Mucosa of rectum (tissue), 2 donors: Measurements from ENCODE around the gene MAPK8.
A peak's percentile ranks its signal among the peaks of the same experiment; 100 is the strongest.

Source experiments
- H3K27ac ChIP-seq, 2 donors: one replicate each; pipeline ENCODE4 v1.7.0; 2013; ENCODE audit warnings: inconsistent platforms in 2 of 2, low read depth in 2 of 2, low read length in 2 of 2
- H3K27me3 ChIP-seq, 2 donors: one replicate each; pipeline ENCODE4 v1.7.0; 2013; ENCODE audit warnings: low read length in 2 of 2; ENCODE audit not compliant: control insufficient read depth in 2 of 2, insufficient read depth in 2 of 2
- H3K36me3 ChIP-seq, 2 donors: one replicate each; pipeline ENCODE4 v1.7.0; 2013; ENCODE audit warnings: low read length in 2 of 2; ENCODE audit not compliant: control insufficient read depth in 2 of 2, insufficient read depth in 2 of 2
- H3K4me1 ChIP-seq, 2 donors: one replicate each; pipeline ENCODE4 v1.7.0; 2013; ENCODE audit warnings: low read length in 2 of 2, mild to moderate bottlenecking in 1 of 2; ENCODE audit not compliant: control insufficient read depth in 2 of 2, insufficient read depth in 2 of 2
- H3K4me3 ChIP-seq, 2 donors: one replicate each; pipeline ENCODE4 v1.7.0; 2013; ENCODE audit warnings: low read length in 2 of 2
- H3K9ac ChIP-seq, 2 donors: one replicate each; pipeline ENCODE4 v1.7.0; 2013; ENCODE audit warnings: low read length in 2 of 2, low read depth in 1 of 2, mild to moderate bottlenecking in 1 of 2
- H3K9me3 ChIP-seq, 2 donors: one replicate each; pipeline ENCODE4 v1.7.0; 2013; ENCODE audit warnings: low read length in 2 of 2; ENCODE audit not compliant: control insufficient read depth in 2 of 2
- donor health status: healthy.
- donor health status: Normal muscosa, but diverticular disease.

The MAPK8 gene

DNA sequence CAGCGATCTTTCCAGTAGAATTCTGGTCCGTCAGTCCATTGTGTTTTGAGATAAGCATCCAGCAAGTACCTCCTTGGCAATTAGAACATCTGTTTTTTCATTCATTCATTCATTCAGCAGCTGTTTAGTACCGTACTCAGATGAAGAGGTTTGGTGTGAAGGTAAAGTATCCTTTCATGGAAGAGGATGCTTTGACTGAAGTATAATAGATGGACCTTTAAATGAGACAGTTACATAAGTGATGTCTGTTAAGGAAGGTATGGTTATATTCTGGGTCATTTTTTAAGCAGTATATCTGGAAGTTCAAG is 1.2 kb downstream of the MAPK8 start:
- Histone ChIP-seq H3K4me1 (peaks cover 9 to 15% of the 10 kb centered on the region in 2 donors), H3K27ac (no peak overlapping the region), H3K36me3 (no peaks in the 10 kb centered on the region)

DNA sequence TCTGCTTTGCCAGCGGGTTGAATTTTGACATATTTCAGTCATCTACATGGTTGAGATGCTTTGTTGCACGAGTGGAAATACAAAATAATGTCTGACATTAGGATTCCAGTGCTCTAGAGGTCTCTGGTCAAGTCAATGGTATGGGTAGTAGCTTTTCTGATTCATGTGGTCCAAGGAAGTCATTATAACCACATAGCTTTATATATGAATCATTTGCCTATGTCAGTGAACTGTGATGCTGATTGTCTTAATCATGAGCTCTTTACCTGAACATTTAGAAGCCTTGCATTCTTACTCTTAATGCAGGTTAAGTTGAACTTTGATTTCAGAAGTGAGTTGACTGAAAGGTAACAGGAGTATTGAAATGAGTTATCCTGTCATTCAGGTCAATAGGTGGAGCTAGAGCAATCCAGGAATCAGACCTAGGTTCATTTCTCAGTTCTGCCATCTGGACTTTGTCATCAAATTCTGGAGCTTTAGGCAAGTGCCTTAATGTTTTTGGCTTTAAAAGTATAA is 3.3 kb downstream of the MAPK8 start:
- Histone ChIP-seq H3K4me1 (peaks cover 9 to 15% of the 10 kb centered on the region in 2 donors), H3K4me3 (no peak overlapping the region), H3K36me3 (no peaks in the 10 kb centered on the region), H3K27ac (no peak overlapping the region), H3K27me3 (no peaks in the 10 kb centered on the region), H3K9me3 (no peaks in the 10 kb centered on the region), H3K9ac (no peak overlapping the region)

More for the DNA sequence above, 1.2 kb downstream of the MAPK8 start:
- Histone ChIP-seq H3K27me3 (no peaks in the 10 kb centered on the region), H3K4me3 (peak overlapping the region; percentile 65 to 85), H3K9me3 (no peaks in the 10 kb centered on the region), H3K9ac (peak overlapping the region; percentile 66 to 83)

DNA sequence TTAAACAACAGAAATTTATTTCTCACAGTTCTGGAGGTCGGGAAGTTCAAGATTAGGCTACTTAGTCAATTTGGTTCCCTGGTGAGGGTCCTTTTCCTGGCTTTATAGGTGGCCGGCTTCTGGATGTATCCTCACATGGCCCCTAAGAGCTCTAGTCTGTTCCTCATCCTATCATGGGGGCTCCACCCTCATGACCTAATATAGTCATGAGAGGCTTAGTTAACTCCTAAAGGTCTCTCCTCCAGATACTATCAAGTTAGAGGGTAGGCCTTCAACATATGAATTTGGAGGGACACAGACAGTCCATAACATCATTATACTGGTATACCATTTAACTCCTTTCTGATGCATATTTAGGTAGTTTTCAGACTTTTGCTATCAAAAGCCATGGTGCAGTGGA is 7.6 kb downstream of the MAPK8 start:
- H3K9ac ChIP-seq: no peak overlapping the region
- no peak overlapping the region for H3K4me3 ChIP-seq
- no peaks in the 10 kb centered on the region for H3K36me3 ChIP-seq
- H3K27me3 ChIP-seq: no peaks in the 10 kb centered on the region
- H3K9me3 ChIP-seq: no peaks in the 10 kb centered on the region
- no peak overlapping the region for H3K27ac ChIP-seq
- peaks cover 0 to 5% of the 10 kb centered on the region in 2 donors for H3K4me1 ChIP-seq

DNA sequence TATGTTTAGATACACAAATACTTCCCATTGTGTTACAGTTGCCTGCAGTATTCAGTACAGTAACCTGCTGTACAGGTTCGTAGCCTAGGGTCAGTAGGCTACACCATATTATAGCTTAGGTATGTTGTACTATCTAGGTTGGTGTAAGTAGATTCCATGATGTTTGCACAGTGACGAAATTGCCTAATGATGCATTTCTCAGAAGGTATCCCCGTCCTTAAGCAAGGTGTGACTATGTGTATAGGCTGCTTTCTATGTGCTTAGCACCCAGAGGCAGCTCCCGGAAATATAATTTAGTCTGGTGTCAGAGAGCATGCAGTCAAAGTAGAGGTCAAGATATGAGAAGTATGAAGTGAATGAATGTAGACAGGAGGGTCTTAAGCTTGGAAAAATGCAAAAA is 9.8 kb downstream of the MAPK8 start:
- no peak overlapping the region for H3K4me3 ChIP-seq
- no peaks in the 10 kb centered on the region for H3K9me3 ChIP-seq
- H3K9ac ChIP-seq: no peak overlapping the region
- no peaks in the 10 kb centered on the region for H3K4me1 ChIP-seq
- no peaks in the 10 kb centered on the region for H3K27me3 ChIP-seq
- no peaks in the 10 kb centered on the region for H3K36me3 ChIP-seq
- H3K27ac ChIP-seq: no peak overlapping the region

DNA sequence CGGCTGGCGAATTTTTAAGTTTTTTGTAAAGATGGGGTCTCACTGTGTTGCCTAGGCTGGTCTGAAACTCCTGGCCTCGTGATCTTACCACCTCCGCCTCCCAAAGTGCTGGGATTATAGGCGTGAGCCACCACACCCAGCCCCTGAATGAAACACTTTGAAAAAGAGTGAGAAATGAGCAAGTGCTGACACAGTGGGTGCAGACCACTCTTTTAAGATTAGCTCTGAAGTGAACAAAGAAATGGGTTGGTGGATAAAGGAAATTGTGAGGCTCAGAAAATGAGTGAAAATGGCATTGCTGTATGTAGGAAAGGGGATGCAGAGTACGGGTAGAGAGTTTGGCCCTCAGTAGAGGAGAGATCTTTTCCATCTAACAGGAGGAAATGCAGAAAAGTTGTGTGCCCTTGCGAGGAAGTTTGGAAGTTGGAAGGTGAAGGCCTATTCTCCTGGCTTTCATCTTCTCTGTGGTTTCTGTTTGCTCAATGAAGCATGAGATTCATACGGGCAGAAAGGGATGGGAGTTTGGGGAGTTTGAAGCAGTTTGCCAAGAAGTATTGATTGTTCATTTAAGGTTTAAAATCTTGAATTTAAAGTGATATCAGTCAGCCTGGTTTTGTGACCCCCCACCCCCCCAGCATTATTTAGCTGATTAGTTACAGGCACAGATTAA is 11.0 kb downstream of the MAPK8 start:
- Histone ChIP-seq H3K9me3 (no peaks in the 10 kb centered on the region), H3K27me3 (no peaks in the 10 kb centered on the region), H3K4me1 (no peaks in the 10 kb centered on the region), H3K4me3 (no peak overlapping the region), H3K9ac (no peak overlapping the region), H3K27ac (no peak overlapping the region), H3K36me3 (no peaks in the 10 kb centered on the region)

DNA sequence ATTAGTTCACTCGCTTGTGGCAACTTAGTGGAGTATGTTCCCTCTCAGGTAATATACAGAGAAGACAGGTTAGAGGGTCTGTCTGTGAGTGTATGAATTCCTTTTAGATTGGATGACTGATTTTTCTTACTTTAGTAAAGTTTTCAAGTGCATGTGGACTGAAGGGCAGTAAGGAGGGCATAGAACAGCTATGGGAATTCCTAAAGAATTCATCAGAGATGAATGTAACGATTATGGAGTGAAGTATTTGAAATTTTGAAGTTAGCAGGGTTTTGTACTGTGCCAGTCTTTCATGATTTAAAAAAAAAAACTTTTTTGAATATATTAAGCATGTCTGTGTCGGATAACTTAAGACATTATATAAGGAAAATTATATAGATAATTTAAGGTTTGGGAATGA is 15.5 kb downstream of the MAPK8 start:
- H3K9me3 ChIP-seq: no peaks in the 10 kb centered on the region
- no peak overlapping the region for H3K4me3 ChIP-seq
- H3K4me1 ChIP-seq: no peaks in the 10 kb centered on the region
- no peaks in the 10 kb centered on the region for H3K27me3 ChIP-seq
- no peak overlapping the region for H3K9ac ChIP-seq
- H3K36me3 ChIP-seq: no peaks in the 10 kb centered on the region
- no peak overlapping the region for H3K27ac ChIP-seq

DNA sequence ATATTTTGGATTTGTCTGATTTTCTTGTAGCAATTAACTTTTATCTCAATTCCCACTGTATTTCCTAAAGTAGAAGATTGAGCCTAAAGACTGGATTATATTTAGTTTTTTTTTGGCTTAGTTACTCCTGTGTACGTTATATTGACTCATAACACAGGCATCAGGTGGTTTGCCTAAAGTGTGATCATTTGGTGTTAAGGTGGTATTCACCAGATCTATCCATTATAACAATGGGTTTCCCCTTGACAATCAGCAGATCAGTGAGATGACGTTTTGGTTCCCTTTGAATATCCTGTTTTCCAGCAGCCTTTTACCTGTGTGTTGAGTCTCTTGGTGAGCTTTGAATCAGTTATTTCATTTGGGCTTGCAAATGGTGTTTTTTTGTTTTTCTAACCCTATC is 18.1 kb downstream of the MAPK8 start:
- Histone ChIP-seq H3K4me3 (no peak overlapping the region), H3K4me1 (no peaks in the 10 kb centered on the region), H3K9me3 (no peaks in the 10 kb centered on the region), H3K27me3 (no peaks in the 10 kb centered on the region), H3K36me3 (no peaks in the 10 kb centered on the region), H3K9ac (no peak overlapping the region), H3K27ac (no peak overlapping the region)

DNA sequence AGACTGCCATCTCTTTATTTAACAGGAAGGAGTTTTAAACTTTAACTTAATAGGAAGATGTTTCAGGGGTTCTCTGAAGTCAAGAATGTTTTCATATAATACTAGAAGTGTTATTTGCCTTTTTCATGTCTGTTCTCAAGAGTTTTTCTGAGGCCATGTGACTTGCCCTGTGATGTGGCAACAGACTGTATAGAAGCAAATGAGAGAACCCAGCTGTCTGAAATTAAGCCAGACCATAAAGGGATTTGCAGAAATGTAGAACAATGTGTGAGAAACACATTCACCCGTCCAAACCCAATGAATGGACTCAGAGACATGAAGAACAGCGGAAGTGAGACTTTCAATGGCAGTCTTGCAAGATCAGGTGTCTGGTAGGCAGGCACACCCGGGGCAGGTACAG is 23.8 kb downstream of the MAPK8 start:
- H3K27ac ChIP-seq: no peak overlapping the region
- no peak overlapping the region for H3K4me3 ChIP-seq
- H3K9me3 ChIP-seq: no peaks in the 10 kb centered on the region
- H3K27me3 ChIP-seq: no peaks in the 10 kb centered on the region
- no peaks in the 10 kb centered on the region for H3K4me1 ChIP-seq
- no peaks in the 10 kb centered on the region for H3K36me3 ChIP-seq
- no peak overlapping the region for H3K9ac ChIP-seq

DNA sequence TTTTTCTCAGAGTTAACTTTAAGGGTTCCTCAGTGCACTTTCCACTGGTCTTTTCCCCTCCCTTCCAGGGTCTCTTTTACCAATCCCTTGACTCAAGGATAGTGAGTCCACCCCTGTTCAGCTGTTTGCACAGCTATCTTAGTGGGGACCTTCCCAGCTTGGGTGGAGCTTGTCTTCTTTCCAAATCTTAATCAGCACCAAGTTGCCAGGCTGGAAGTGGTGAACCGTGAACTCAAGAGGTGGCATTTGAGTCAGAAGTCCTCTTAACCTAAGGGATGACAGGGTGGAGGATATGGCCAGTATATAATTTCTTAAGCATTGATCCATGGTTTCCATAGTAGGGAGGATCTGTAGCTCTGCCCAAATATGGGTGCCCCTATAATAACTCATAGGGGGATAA is 25.0 kb downstream of the MAPK8 start:
- Histone ChIP-seq H3K27me3 (no peaks in the 10 kb centered on the region), H3K9me3 (no peaks in the 10 kb centered on the region), H3K4me3 (no peak overlapping the region), H3K36me3 (no peaks in the 10 kb centered on the region), H3K4me1 (no peaks in the 10 kb centered on the region), H3K9ac (no peak overlapping the region), H3K27ac (no peak overlapping the region)

DNA sequence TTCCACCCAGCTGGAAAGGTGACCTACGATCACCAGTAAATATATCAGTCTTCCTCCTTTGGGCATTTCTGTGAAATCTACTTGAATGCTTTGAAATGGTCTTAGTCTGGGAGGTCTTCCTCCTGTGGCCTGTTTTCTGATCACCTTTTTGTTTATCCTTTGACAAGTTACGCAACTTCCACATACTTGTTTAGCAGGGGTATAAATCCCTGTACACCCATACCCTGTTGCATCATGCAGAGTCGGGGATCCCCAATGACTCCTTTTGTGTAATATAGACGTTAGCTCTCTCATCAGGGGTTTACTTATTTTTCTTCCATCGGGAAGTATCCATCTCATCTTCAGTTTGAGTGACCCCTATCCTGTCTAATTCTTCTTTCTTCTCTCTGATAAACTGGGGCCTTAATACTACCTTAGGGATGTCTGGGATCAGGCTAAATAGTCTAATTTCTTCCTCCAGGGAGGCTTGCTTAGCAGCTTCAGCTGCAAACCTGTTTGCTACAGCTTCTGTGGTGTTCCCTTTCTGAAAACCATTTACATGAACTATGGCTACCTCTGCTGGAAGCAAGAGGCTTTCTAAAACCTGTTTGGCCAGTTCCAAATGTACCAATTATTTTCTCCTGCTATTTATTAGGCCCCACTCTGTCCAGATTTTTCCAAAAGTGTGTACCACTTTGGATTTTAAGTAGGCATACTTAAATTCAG is 25.8 kb downstream of the MAPK8 start:
- no peaks in the 10 kb centered on the region for H3K9me3 ChIP-seq
- no peak overlapping the region for H3K27ac ChIP-seq
- H3K9ac ChIP-seq: no peak overlapping the region
- no peak overlapping the region for H3K4me3 ChIP-seq
- H3K27me3 ChIP-seq: no peaks in the 10 kb centered on the region
- H3K4me1 ChIP-seq: no peaks in the 10 kb centered on the region
- H3K36me3 ChIP-seq: no peaks in the 10 kb centered on the region
